Measurements from ENCODE around the gene CCDC146.
A peak's percentile ranks its signal among the peaks of the same experiment; 100 is the strongest.
"Not testable (repeated sequence)": the region's sequence is repeated elsewhere in the genome, so short reads cannot be mapped to it uniquely, and the experiment has no call there.

The CCDC146 gene

DNA sequence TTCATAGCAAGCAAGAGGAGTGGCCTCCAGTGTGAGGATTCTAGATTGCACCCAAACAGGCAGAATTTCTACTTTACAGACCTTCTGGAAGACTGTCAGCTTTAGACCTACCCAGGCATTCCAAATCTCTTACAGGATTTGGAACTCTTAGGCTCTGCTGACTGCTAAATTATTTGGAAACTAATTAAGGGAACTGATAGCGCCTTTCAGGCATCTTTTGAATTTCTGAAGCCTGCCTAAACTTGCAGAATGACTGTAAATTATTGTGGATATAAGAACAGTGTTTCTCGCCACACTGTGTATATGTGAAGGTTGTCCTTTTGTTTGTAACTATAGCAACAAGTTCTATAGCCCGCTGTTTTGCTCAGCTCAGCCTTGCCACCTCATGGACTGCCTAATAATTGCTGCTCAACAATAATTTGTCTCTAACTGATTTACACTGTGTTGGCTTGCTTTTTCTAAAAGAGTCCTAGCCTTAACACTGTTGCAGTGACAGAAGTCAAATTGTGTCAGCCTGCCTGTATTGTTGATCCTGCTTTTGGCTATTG, 32.6 kb downstream of the CCDC146 start:
- DNase-seq, result not testable (repeated sequence)

DNA sequence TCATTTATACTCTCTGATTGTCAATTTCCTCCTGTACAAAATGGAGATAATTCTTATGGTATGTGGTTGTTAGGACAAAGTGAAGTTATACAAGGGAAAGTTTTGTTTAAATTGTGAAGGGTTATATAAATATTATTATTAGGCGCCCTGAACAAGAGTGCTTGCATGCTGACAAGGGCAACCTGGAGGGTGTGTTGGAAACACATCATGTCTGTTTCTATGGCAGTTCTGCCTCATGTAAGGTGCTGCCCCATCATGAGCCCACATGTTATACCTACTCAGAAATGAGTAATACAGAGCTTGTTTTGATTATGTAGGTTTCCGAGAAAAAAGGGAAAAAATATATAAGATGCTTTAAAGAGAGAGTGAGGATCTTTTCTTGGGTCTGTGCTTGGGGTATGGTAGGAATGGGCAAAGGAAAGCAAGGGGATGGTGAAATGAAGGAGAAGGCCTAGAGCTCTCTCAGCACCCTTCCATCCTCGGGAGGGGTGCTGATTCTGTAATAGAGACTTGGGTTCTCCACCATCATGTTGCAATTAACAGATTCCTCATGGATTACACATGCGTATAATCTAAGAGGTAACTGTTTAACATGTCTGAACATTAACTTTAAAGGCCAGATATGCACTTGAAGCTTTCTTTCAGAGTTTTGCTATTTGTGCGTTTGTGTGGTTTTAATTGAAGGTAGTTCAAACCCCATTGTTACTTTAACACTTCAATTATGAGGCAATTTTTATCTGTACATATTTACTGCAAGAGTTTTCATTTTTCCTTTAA, 33.4 kb downstream of the CCDC146 start:
- DNase-seq, result not testable (repeated sequence)

DNA sequence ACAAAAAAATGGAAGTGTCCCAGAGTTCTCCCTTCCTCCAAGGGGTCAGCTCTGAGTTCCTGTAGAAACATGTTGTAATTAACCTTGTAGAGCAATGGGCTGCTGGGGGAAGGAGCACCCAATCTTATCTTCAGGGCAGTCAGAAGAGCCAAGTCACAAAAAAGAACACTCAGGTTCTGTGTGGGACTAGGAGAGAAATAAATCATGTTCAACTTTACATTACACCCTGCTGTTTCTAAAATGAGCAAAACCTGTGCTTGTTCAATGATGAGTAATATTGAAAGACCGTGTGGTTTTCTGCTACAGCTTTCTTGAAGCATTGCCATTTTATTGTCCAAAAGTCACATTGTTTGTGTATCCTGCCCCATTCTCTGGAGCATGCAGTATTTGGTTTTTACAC, 34.6 kb downstream of the CCDC146 start:
- not testable (repeated sequence) for DNase-seq

DNA sequence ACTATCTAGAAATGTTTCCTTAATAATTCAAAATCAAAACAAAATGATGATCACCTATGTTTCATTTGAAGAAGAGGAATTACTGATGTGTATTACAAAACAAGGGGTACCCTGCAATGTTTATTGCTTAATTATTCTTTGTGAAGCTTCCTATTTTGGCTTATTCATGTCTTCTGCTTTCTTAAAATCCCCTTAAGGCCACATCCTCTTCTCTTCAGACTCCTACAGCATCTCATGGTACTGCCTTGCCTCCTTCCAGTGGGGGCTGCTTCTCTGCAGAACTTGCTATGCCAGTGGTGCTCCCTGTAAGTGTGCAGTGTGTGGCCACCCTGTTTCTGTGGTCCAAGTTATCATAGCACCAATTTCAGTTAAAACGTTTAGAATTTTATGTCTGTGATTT, 35.0 kb downstream of the CCDC146 start:
- peak; percentile 3 for DNase-seq

DNA sequence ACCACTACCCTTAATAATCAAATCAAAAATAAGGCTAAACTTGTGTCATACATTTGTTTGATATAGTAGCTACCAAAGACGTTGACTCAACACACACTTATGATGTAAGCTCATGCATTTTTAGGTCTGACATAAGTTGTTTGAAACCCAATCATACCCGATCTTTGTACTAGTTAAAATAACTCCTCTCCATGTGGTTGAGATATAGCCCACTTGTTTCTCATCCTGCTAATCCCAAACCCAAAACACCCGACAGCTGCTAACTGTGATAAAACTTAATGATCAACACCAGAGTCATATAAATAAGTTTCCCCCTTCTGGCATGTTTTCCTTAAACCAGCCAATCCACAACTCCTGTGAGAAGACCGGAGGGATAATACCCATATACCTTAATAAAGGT, 48.7 kb downstream of the CCDC146 start:
- not testable (repeated sequence) for DNase-seq

- DNase-seq, result not testable (repeated sequence)
Measured at GRCh38 chr7:77172437-77173172, 50.2 kb downstream of the CCDC146 start.

DNA sequence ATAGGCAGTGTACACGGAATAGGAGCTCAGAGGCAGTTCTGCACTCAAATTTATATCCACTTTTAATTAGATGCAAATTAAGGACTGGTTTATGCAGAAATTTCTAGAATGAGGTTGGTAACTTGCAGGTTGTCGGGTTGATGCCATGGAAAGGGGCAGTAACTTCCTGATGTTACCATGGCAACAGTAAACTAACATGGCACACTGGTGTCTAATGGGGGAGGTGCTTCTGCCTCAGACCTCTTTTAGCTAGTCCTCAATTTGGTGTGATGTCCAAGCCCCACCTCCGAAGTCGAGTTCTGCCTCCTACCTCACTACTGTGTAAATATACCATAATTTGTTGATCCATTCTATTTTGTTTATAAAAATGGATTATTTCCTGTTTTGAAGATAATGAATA, 52.0 kb downstream of the CCDC146 start:
- DNase-seq, result not testable (repeated sequence)

DNA sequence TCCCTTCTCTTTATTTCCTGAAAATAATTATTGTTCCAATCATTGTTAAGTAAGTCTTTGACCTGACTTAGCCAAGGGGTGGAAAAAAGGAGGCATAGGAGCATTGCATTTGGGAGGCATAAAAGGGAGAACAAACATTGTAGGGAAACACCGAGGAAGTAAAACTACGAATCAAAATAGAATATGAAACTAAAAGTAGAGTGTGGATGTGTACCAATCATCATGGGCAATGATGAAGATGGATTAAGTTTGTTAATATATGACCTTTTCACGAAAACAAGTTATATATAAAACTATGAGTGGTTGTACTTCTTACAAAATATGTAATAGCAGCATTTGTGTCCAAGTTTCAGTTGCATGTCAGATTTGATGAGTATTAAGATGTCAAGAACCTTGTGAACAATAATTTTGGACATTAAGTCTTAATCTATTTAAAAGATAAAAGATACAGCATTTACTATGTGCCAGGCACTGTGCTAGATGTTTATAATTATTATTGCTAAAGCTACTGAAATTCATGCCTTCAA, 52.9 kb downstream of the CCDC146 start:
- not testable (repeated sequence) for DNase-seq

DNA sequence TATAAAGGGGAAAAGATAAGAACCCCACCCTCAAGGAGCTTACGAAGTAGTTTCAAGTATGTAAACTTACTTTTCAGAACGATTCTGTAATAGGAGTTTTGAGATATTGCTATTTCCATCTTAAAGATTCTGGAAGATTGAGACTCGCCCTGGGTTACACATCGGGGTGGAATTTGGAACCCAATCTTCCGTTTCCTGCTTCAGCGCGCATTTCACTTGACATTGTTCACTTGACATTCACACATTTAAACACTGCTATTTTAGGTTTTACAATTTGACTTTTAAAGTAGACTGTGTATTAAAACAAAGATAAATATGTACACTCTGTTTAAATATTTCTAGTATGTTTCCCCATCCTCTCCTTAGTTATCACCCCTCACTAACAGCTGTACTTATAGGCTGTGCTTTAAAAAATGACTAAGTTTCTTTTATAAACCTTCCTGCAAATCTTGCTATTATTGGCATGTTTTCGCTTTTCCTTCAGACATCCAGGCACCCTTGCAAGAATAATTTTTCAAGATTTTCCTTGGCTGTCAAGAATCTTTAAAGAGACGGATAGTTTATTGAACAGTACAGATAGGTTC, 55.0 kb downstream of the CCDC146 start:
- DNase-seq, result not testable (repeated sequence)

GRCh38 chr7:77178024-77178423, 55.6 kb downstream of the CCDC146 start:
- DNase-seq, result not testable (repeated sequence)

DNA sequence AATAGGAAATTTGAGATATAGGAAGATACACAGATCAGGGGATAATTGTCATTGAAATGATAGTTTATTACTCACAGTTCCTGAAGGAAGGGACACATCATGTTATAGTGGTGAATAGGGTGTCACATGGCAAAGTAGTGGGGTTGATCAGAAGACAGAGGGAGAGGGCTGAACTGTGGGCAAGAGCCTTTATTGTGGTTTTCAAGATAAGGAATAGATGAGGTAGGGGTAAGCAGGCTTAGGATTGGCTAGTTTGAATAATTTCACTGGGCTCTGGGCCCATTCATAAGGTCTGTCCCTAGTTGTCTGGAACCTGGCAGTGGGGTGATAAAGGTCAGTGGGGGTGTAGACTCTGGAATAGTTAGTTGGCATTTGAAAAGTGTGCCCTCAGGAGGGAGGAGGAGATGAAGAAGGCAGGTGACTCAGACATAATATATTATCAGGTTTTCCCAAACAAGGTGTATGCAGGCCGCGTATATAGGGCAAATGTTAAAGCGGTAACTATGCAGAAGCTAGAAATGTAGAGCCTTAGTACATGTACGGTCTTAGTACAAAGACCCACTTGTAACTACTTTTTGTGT, 58.7 kb downstream of the CCDC146 start:
- no peak for DNase-seq

- no peak for DNase-seq
Measured at GRCh38 chr7:77181734-77182133, 59.3 kb downstream of the CCDC146 start.

DNA sequence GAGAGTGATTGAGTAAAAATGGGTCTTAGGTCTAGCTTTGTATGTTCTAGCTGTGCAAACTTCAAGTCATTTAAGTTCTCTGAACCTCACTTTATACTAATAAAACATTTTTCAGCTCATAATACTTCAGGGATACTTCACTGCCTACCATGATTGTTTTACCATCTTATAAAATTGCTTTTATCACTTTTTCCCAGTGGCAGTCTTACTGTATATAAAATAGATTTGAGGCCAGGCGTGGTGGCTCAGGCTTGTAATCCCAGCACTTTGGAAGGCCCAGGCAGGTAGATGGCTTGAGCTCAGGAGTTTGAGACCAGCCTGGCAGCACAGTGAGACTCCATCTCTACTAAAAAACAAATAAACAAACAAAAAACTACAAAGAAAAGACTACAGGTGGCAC, 59.8 kb downstream of the CCDC146 start:
- DNase-seq, result no peak

GRCh38 chr7:77184463-77184862, 62.0 kb downstream of the CCDC146 start:
- no peak for DNase-seq

DNA sequence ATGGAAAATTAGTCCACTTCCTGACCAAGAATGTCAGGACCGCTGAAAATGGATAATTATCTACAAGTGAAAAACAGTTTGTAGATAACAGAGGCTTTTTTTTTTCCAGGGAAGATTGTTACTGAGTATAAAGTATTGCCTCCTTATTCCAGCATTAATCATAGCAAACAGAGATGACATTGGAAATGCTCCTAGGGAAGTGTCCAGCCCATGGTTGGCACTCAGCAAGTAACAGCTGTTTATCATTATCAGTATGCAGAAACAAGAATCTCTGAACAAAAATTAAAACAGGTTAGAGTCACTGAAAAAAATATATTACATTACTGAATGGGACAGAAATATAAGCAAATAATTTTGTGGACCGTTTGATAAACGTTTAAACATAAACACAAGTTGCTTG, 62.6 kb downstream of the CCDC146 start:
- no peak for DNase-seq

DNA sequence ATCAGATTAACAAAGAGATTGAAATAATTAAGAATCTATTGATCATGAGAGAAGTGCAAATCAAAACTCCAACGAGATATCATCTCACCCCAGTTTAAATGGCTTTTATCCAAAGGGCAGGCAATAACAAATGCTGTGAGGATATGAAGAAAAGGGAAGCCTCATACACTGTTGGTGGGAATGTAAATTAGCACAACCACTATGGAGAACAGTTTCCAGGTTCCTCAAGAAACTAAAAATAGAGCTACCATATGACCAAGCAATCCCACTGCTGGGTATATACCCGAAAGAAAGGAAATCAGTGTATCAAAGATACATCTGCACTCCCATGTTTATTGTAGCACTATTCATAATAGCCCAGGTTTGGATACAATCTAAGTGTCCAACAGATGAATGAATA, 63.5 kb downstream of the CCDC146 start:
- DNase-seq, result no peak

- no peak for DNase-seq
Measured at GRCh38 chr7:77188731-77189437, 66.5 kb downstream of the CCDC146 start.

- DNase-seq, result no peak
Measured at GRCh38 chr7:77197141-77197540, 74.7 kb downstream of the CCDC146 start.

DNA sequence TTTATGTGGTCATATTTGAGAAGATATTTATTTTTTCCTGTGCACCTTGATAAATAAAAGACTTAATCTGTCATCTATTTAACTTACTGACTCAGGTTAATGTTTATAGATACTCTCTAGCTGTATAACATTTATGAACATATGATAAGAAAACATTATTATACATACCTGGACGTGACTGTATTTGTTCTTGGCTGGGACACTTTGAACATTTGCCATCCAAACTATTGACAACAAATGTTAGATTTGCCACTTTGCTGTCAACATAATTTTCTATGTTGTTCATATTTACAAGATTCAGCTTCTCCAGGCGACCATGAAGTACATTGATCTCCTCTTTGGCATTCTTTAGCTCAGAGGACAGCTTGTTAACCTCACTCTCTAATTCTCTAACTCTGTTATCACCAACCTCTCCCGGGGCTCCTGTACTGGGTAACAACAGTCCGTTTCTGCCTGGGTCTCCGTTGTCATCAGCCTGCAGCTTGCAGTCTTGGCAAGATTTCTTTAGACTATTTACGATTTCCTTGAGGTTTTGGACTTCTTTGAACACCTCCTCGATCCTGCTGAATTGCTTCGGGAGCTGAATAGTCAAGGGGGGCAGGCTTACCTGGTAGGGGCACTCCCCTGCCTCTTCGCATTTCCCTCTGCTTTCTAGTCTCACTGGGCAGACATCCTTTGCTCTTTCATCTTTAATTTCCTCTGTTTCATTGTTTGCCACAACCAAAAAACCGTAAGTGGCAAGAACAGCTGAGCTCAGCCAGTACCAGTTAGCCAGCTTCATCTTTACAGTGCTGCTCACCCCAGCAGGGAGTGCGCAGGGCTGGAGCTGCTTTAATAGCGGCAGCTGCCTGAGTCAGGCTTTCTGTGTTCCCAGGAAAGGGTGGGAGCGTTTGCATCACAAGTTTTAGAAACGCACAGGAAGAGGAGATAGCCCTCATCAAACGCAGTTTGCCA, 76.9 kb downstream of the CCDC146 start, which contains the start of gene FGL2:
TSS of gene FGL2 (minus strand) at position 807 of the 954 bp plus-strand sequence. CDS start at position 781, 26 bp downstream.
- DNase-seq, result peak; percentile 44

GRCh38 chr7:77200542-77200941, 78.1 kb downstream of the CCDC146 start:
- DNase-seq, result no peak

DNA sequence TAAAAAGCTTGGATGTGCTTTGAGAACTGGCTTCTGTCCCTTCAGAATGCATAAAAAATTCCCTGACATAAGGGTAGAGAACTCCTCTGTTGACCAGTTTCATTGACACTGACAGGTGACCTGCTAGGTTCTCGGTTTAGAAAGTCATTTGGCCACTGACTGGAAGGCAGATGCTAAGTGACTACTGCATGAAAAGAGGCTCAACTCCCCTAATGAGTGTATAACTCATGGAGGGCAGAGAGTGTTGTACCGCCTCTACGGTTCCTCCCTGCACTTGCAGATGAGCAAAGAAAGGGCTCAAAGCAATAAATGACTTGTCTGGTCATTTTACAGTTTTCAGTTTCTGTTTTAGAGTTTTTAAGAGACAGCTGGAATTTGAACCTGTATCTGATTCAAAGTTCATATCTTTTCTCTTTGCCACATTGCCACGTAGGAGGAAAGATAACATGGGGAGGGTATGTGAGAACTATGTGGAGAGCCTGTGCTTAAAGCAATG, 80.1 kb downstream of the CCDC146 start:
- no peak for DNase-seq
